ENCODE data around the gene RNF187.

DNA sequence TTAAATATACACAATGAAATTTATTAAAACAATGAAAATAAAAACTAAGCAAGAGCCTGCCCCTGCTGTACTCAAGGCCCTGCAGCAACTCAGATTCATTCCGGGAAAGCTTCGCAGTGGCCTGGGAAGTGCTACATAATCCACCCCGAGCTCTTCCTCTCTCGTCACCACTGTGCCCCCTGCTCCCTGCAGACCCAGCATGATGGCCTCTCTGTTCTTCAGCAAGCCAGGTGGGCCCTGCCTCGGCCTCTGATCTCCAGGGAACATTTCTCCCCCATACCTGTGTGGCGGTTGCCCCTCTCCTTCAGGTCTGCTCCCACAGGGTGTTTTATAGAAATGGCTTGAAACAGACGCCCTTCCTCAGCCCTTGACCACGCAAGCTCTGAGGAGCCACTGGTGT lies 10.6 kb downstream of the RNF187 start:
- no peak for TF ChIP-seq POLR2A (IDR thresholded peaks at IDR 0.05)
- TF ChIP-seq, protein P1, sequence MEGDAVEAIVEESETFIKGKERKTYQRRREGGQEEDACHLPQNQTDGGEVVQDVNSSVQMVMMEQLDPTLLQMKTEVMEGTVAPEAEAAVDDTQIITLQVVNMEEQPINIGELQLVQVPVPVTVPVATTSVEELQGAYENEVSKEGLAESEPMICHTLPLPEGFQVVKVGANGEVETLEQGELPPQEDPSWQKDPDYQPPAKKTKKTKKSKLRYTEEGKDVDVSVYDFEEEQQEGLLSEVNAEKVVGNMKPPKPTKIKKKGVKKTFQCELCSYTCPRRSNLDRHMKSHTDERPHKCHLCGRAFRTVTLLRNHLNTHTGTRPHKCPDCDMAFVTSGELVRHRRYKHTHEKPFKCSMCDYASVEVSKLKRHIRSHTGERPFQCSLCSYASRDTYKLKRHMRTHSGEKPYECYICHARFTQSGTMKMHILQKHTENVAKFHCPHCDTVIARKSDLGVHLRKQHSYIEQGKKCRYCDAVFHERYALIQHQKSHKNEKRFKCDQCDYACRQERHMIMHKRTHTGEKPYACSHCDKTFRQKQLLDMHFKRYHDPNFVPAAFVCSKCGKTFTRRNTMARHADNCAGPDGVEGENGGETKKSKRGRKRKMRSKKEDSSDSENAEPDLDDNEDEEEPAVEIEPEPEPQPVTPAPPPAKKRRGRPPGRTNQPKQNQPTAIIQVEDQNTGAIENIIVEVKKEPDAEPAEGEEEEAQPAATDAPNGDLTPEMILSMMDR (IDR thresholded peaks at IDR 0.05) = no peak
